GM19455 (cell line): Measurements from ENCODE around the gene ZNF276.
A peak's percentile ranks its signal among the peaks of the same experiment; 100 is the strongest.

Experiments used
- ATAC-seq: cut with Tn5 transposase; IDR thresholded peaks from one replicate; pipeline ENCODE4 v1.9.1; 2021; ENCODE audit not compliant: unreplicated experiment

ZNF276 gene

GRCh38 chr16:89711601-89712273 is 9.6 kb upstream of the ZNF276 start:
- peak; percentile 50 for ATAC-seq

GRCh38 chr16:89712274-89712781 is 9.0 kb upstream of the ZNF276 start:
- no peak for ATAC-seq

GRCh38 chr16:89716493-89716892 is 4.8 kb upstream of the ZNF276 start:
- no peak for ATAC-seq

GRCh38 chr16:89716916-89717687 is 4.2 kb upstream of the ZNF276 start:
- no peak for ATAC-seq

- ATAC-seq = no peak
Observed at GRCh38 chr16:89717688-89718505, 3.4 kb upstream of the ZNF276 start.

- peak; percentile 14 for ATAC-seq
Observed at GRCh38 chr16:89720551-89720812, 855 bp upstream of the ZNF276 start.

- ATAC-seq = peak; percentile 29
Observed at GRCh38 chr16:89721546-89722391, 432 bp downstream of the ZNF276 start.

GRCh38 chr16:89722392-89723278 is 1.3 kb downstream of the ZNF276 start:
- no peak for ATAC-seq

- no peak for ATAC-seq
Observed at GRCh38 chr16:89723279-89724250, 2.2 kb downstream of the ZNF276 start.

GRCh38 chr16:89727406-89728120 is 6.2 kb downstream of the ZNF276 start:
- no peak for ATAC-seq

GRCh38 chr16:89729293-89729692 is 8.0 kb downstream of the ZNF276 start:
- no peak for ATAC-seq

- ATAC-seq = no peak
Observed at GRCh38 chr16:89729863-89730593, 8.7 kb downstream of the ZNF276 start.

GRCh38 chr16:89730610-89731234 is 9.4 kb downstream of the ZNF276 start:
- ATAC-seq = no peak

- no peak for ATAC-seq
Observed at GRCh38 chr16:89732142-89732917, 11.0 kb downstream of the ZNF276 start.

- no peak for ATAC-seq
Observed at GRCh38 chr16:89732918-89733242, 11.5 kb downstream of the ZNF276 start.

GRCh38 chr16:89733322-89733721 is 12.0 kb downstream of the ZNF276 start:
- no peak for ATAC-seq
